HCT116 (cell line): ENCODE data around the gene PLA2G2D. TPM values are rescaled to one million over a fixed set of nuclear protein-coding genes. Genes with fewer than 3 reads are reported as not detected.

Experiments
- ATAC-seq: fragments of 200-7000 bp; cut with Tn5 transposase; 2 replicates; pipeline ENCODE4 v1.9.1; 2020; ENCODE audit warnings: mild to moderate bottlenecking, moderate library complexity
- BruUV-seq: library from RNA; stranded (reverse); fragments of 400-500 nt; replicated peaks from 2 replicates; lab custom pipeline; 2021; lab: Mats Ljungman, UMichigan
- CTCF ChIA-PET: fragments of 300-600 bp; sonication (Branson Sonifier 250); formaldehyde crosslinking; loops from one replicate; lab custom pipeline; 2021; ENCODE audit warnings: antibody characterized with exemption; lab: Charles Lee
- POLR2A ChIA-PET: fragments of 300-600, 350-600 bp; sonication (Branson Sonifier 250); formaldehyde crosslinking; loops from one replicate; lab custom pipeline; 2021; ENCODE audit warnings: antibody characterized with exemption; lab: Charles Lee
- RAD21 ChIA-PET, 2 experiments: fragments of 300-600 bp; sonication (Branson Sonifier 250); formaldehyde crosslinking; loops; one replicate each; lab custom pipeline; 2023; ENCODE audit warnings: low total read pairs in 2 of 2; ENCODE audit not compliant: uncharacterized antibody in 2 of 2, unreplicated experiment in 2 of 2, low non-redundant PET in 1 of 2; lab: Charles Lee
- DNase-seq: peaks from one replicate; pipeline ENCODE4 v3.0.0-alpha.2; 2010; ENCODE audit warnings: low read depth, low spot score
- H2AFZ ChIP-seq: fragments of 200-600 bp; shearing (Covaris generic), sonication (generic); 2 replicates; pipeline ENCODE4 v1.6.1; 2017; ENCODE audit warnings: low read depth, mixed run types, mixed read lengths, antibody characterized with exemption, low read length; ENCODE audit not compliant: poor library complexity, severe bottlenecking
- H3K27ac ChIP-seq: 2 replicates; pipeline ENCODE4 v1.5.1; 2012; ENCODE audit warnings: low read depth, low read length
- H3K27me3 ChIP-seq: fragments of 200-600 bp; sonication (generic); 2 replicates; pipeline ENCODE4 v1.6.1; 2016; ENCODE audit warnings: mixed run types, low read length, mixed read lengths; ENCODE audit not compliant: insufficient read depth
- H3K36me3 ChIP-seq, 2 experiments: fragments of 200-500 bp in 1 of 2; fragments of 200-600 bp in 1 of 2; sonication (Bioruptor generic) in 1 of 2; sonication (generic) in 1 of 2; 2 replicates each; pipeline versions ENCODE4 v1.5.1 to v1.6.1; 2014 to 2016; ENCODE audit warnings: low read length in 2 of 2, inconsistent platforms in 1 of 2, mixed read lengths in 1 of 2, mixed run types in 1 of 2; ENCODE audit not compliant: insufficient read depth in 2 of 2, control insufficient read depth in 1 of 2
- H3K4me1 ChIP-seq, 2 experiments: fragments of 200-600 bp in 1 of 2; sonication (generic) in 1 of 2; 2 replicates each; pipeline versions ENCODE4 v1.5.1 to v1.6.1; 2012 to 2017; ENCODE audit warnings: low read length in 2 of 2, inconsistent platforms in 1 of 2, mild to moderate bottlenecking in 1 of 2, mixed read lengths in 1 of 2, mixed run types in 1 of 2, moderate library complexity in 1 of 2; ENCODE audit not compliant: insufficient read depth in 2 of 2, control insufficient read depth in 1 of 2
- H3K4me2 ChIP-seq: fragments of 200-600 bp; sonication (generic); 2 replicates; pipeline ENCODE4 v1.6.1; 2017; ENCODE audit warnings: mixed run types, low read length, mixed read lengths
- H3K4me3 ChIP-seq, 2 experiments: fragments of 200-600 bp in 1 of 2; sonication (generic) in 1 of 2; replicated peaks in 1 of 2; 2 replicates each; pipeline ENCODE4 v1.5.1; 2011 to 2016; ENCODE audit warnings: low read length in 2 of 2, control low read depth in 1 of 2, low read depth in 1 of 2, mild to moderate bottlenecking in 1 of 2, mixed read lengths in 1 of 2, mixed run types in 1 of 2
- H3K79me2 ChIP-seq: fragments of 200-600 bp; sonication (generic); 2 replicates; pipeline ENCODE4 v1.6.1; 2017; ENCODE audit warnings: mild to moderate bottlenecking, mixed run types, low read length, moderate library complexity, mixed read lengths; ENCODE audit not compliant: insufficient read depth
- H3K9ac ChIP-seq: fragments of 200-600 bp; sonication (generic); 2 replicates; pipeline ENCODE4 v1.6.1; 2016; ENCODE audit warnings: low read length, mixed read lengths
- H3K9me2 ChIP-seq: fragments of 200-600 bp; sonication (generic), shearing (Covaris generic); 2 replicates; pipeline ENCODE4 v1.6.1; 2017; ENCODE audit warnings: mixed run types, mild to moderate bottlenecking, moderate library complexity; ENCODE audit not compliant: insufficient read depth
- H3K9me3 ChIP-seq, 2 experiments: fragments of 200-500 bp in 1 of 2; fragments of 200-600 bp in 1 of 2; sonication (Bioruptor generic) in 1 of 2; sonication (generic) in 1 of 2; 2 replicates each; pipeline ENCODE4 v1.6.1; 2014 to 2017; ENCODE audit warnings: low read length in 2 of 2, mixed read lengths in 2 of 2, inconsistent platforms in 1 of 2, low read depth in 1 of 2, mild to moderate bottlenecking in 1 of 2, mixed run types in 1 of 2, moderate library complexity in 1 of 2; ENCODE audit not compliant: control insufficient read depth in 1 of 2, insufficient read depth in 1 of 2
- H4K20me1 ChIP-seq: fragments of 200-600 bp; sonication (generic), shearing (Covaris generic); 2 replicates; pipeline ENCODE4 v1.6.1; 2017; ENCODE audit warnings: mixed run types, mild to moderate bottlenecking, moderate library complexity; ENCODE audit not compliant: insufficient read depth
- ATF3 ChIP-seq: IDR thresholded peaks from 2 replicates; pipeline ENCODE4 v1.6.1; 2012
- CBX3 ChIP-seq: IDR thresholded peaks from 2 replicates; pipeline ENCODE4 v1.6.1; 2012; ENCODE audit warnings: low read depth
- CEBPB ChIP-seq: IDR thresholded peaks from 2 replicates; pipeline ENCODE4 v1.6.1; 2012; ENCODE audit warnings: low read depth
- CTCF ChIP-seq, 3 experiments: fragments of 200-600 bp in 1 of 3; sonication (generic) in 1 of 3; IDR thresholded peaks in 2 of 3; conservative IDR thresholded peaks in 1 of 3; 2 replicates each; pipeline ENCODE4 v1.5.1; 2012 to 2017; ENCODE audit warnings: low read depth in 2 of 3, low read length in 2 of 3, antibody characterized with exemption in 1 of 3, borderline replicate concordance in 1 of 3, control low read depth in 1 of 3, mild to moderate bottlenecking in 1 of 3, mixed read lengths in 1 of 3, mixed run types in 1 of 3, moderate library complexity in 1 of 3; ENCODE audit not compliant: insufficient read depth in 1 of 3
- EZH2 ChIP-seq: fragments of 200-600 bp; sonication (generic); IDR thresholded peaks from 2 replicates; pipeline ENCODE4 v1.6.1; 2017; ENCODE audit warnings: antibody characterized with exemption, mixed run types
- FOSL1 ChIP-seq: IDR thresholded peaks from 2 replicates; pipeline ENCODE4 v1.6.1; 2012; ENCODE audit warnings: low read depth
- MAX ChIP-seq: IDR thresholded peaks from 2 replicates; pipeline ENCODE4 v1.6.1; 2012
- POLR2AphosphoS5 ChIP-seq: IDR thresholded peaks from 2 replicates; pipeline ENCODE4 v1.6.1; 2011; ENCODE audit warnings: mild to moderate bottlenecking, low read depth, low read length, moderate library complexity
- REST ChIP-seq: IDR thresholded peaks from 2 replicates; pipeline ENCODE4 v1.6.1; 2012; ENCODE audit warnings: low read depth
- SP1 ChIP-seq: IDR thresholded peaks from 2 replicates; pipeline ENCODE4 v1.6.1; 2012; ENCODE audit warnings: low read depth
- TCF7L2 ChIP-seq: IDR thresholded peaks from 2 replicates; pipeline ENCODE4 v1.7.0; 2011; ENCODE audit warnings: borderline replicate concordance, inconsistent platforms; ENCODE audit not compliant: insufficient read depth, insufficient read length; ENCODE audit errors: extremely low read depth
- intact Hi-C: fragments of 100-400 bp; cut with micrococcal nuclease; formaldehyde crosslinking; loops from 2 replicates; pipeline ENCODE4 v1.10.0; 2022
- total RNA-seq: library from RNA; stranded (reverse); gene quantifications from one replicate; pipeline ENCODE4 v1.2.1, GENCODE V29; 2021; ENCODE audit not compliant: unreplicated experiment

The PLA2G2D gene
- total RNA-seq, 1 experiment from 2014 or later = not detected

GRCh38 chr1:20123722-20124455 is 4.6 kb upstream of the PLA2G2D start (continued):
- TF ChIP-seq CTCF (IDR thresholded peaks at IDR 0.05 in 2 of 3, conservative IDR thresholded peaks at IDR 0.05 in 1 of 3; ENCODE audit: borderline replicate concordance in 1 of 3, insufficient read depth in 1 of 3, low read depth in 2 of 3, low read length in 2 of 3) (no peak), SP1 (no peak), TCF7L2 (no peak)
- TF ChIP-seq, all 23 proteins: peak for 0

- H3K4me2 ChIP-seq = no peak overlapping the region
- no peaks in the 10 kb centered on the region for H3K9me3 ChIP-seq
- no peak overlapping the region for H3K9ac ChIP-seq
- intact Hi-C loops = no loop called here
- H4K20me1 ChIP-seq = no peaks in the 10 kb centered on the region
- no peaks in the 10 kb centered on the region for H3K27me3 ChIP-seq
- RAD21 ChIA-PET = no interaction called here
- BruUV-seq = no TSS peak
- CTCF ChIA-PET = no interaction called here
- no peaks in the 10 kb centered on the region for H3K79me2 ChIP-seq
- no peak for TF ChIP-seq CBX3
- no peak for TF ChIP-seq FOSL1
- no peak for TF ChIP-seq CEBPB
- TF ChIP-seq POLR2AphosphoS5 = no peak
- TF ChIP-seq MAX = no peak
- no peak for TF ChIP-seq EZH2
- no peak for TF ChIP-seq SP1
- no peak for TF ChIP-seq REST
- TF ChIP-seq ATF3 = no peak
- H3K9me2 ChIP-seq = no peaks in the 10 kb centered on the region
- no peak overlapping the region for H3K4me3 ChIP-seq
- peaks cover 9 to 15% of the 10 kb centered on the region in 2 experiments for H3K4me1 ChIP-seq
- no peaks in the 10 kb centered on the region for H3K36me3 ChIP-seq
- POLR2A ChIA-PET = no interaction called here
- H3K27ac ChIP-seq = no peak overlapping the region
- no peak overlapping the region for H2AFZ ChIP-seq
- DNase-seq (no peak), ATAC-seq (no peak)
Observed at GRCh38 chr1:20120796-20121195, 1.5 kb upstream of the PLA2G2D start.
